ENCODE data around the gene STAP1. TPM values are rescaled to one million over a fixed set of nuclear protein-coding genes. Genes with fewer than 3 reads are reported as not detected.
"Not testable (repeated sequence)": the region's sequence is repeated elsewhere in the genome, so short reads cannot be mapped to it uniquely, and the experiment has no call there.

Gene STAP1
- total RNA-seq, 1 experiment from 2014 or later = not detected

GRCh38 chr4:67550857-67551256 lies 7.7 kb upstream of the STAP1 start:
- in situ Hi-C loops (cut with HindIII; ENCODE audit: low pct_unique_long_range_greater_than_20kb, low sequenced_read_pairs) = no loop called here
- DNase-seq (ENCODE audit: low read depth, low spot score) = no peak

DNA sequence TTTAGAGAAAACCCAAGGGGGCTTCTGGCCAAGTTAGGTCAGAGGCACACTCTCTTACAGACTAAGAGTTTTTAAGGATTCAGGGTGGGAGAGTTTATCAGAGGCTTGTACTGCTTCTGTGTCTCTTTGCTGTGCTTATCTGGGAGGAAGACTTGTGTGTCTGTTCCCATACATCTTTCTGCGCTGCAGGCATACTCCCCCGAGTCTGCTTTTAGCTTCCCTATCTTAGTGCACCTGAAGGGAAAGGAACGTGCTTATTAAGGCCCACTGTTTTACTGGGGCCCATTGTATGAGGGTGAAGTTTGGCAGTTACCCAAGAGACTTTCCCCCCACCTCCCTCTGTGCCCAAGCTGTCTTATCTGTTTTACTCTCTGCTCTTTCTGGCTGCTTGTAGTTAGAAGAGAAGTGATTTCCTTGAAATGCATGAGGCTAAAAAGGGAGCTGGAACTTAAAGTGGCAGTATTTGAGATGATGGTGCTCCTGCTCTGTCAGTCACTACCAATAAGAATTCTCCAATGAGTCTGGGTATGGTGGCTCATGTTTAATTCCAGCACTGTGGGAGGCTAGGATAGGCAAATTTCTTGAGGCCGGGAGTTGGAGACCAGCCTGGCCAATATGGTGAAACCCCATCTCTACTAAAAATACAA lies 6.3 kb upstream of the STAP1 start:
- in situ Hi-C loops (cut with HindIII; ENCODE audit: low pct_unique_long_range_greater_than_20kb, low sequenced_read_pairs); DNase-seq (ENCODE audit: low read depth, low spot score): not testable (repeated sequence)

GRCh38 chr4:67554096-67554495 lies 4.4 kb upstream of the STAP1 start:
- in situ Hi-C loops (cut with HindIII; ENCODE audit: low pct_unique_long_range_greater_than_20kb, low sequenced_read_pairs) = no loop called here
- no peak for DNase-seq (ENCODE audit: low read depth, low spot score)

DNA sequence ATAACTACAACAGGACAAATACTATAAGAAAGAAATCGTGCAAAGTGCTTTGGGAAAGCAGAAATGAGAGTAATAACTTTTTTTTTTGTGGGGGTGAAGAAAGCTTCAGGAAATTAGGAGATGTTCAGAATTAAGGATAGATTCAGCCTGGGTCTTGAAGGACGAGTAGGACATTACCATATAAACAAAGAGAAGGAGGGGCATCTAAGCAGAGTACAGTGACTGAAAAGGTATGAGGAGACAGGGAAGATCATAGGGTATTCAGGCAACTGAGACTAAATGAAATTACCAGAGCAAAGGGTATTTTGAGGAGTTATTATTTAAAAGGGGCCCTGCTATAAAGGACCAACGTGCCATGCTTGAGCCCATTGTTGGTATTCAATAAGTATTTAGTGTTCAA lies 3.1 kb upstream of the STAP1 start:
- DNase-seq (ENCODE audit: low read depth, low spot score) = no peak
- in situ Hi-C loops (cut with HindIII; ENCODE audit: low pct_unique_long_range_greater_than_20kb, low sequenced_read_pairs) = no loop called here

GRCh38 chr4:67556436-67556835 lies 2.1 kb upstream of the STAP1 start:
- in situ Hi-C loops (cut with HindIII; ENCODE audit: low pct_unique_long_range_greater_than_20kb, low sequenced_read_pairs) = no loop called here

GRCh38 chr4:67565284-67565683 lies 6.8 kb downstream of the STAP1 start:
- no peak for DNase-seq (ENCODE audit: low read depth, low spot score)
- in situ Hi-C loops (cut with HindIII; ENCODE audit: low pct_unique_long_range_greater_than_20kb, low sequenced_read_pairs) = no loop called here

More at GRCh38 chr4:67556436-67556835, 2.1 kb upstream of the STAP1 start:
- DNase-seq (ENCODE audit: low read depth, low spot score) = no peak

DNA sequence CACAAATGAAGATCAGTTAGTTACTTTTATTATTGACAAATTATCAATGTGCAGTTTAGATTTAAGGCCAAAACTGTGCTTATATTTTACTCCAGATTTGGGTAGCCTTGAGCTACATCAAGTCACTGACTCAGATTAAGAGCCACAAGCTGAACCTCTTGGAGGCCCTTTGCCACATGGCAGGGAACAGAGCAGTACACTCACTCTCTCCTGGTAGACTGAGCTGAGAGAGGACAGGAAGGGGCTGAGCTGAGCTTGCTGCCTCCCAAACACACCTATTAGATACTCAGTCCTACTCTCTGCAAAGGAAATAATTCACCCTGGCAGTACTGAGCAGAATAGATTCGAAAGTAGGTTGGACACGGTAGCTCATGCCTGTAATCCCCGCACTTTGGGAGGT lies 7.8 kb downstream of the STAP1 start:
- no peak for DNase-seq (ENCODE audit: low read depth, low spot score)
- in situ Hi-C loops (cut with HindIII; ENCODE audit: low pct_unique_long_range_greater_than_20kb, low sequenced_read_pairs) = no loop called here

- no peak for DNase-seq (ENCODE audit: low read depth, low spot score)
- in situ Hi-C loops (cut with HindIII; ENCODE audit: low pct_unique_long_range_greater_than_20kb, low sequenced_read_pairs) = no loop called here
Measured at GRCh38 chr4:67568820-67569219, 10.3 kb downstream of the STAP1 start.

DNA sequence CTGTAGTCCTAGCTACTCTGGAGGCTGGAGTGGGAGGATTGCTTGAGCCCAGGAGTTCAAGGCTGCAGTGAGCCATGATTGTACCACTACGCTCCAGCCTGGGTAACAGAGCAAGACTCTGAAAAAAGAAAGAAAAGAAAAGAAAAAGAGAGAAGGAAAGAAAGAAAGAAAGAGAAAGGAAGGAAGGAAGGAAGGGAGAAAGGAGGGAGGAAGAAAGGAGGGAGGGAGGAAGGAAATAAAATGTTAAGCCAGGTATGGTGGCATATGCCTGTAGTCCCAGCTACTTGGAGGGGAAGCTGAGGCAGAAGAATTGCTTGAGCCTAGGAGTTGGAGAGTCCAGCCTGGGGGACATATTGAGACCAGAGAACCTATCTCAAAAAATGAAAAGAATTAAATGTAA lies 12.0 kb downstream of the STAP1 start:
- DNase-seq (ENCODE audit: low read depth, low spot score) = no peak
- in situ Hi-C loops (cut with HindIII; ENCODE audit: low pct_unique_long_range_greater_than_20kb, low sequenced_read_pairs) = no loop called here

- no peak for DNase-seq (ENCODE audit: low read depth, low spot score)
- in situ Hi-C loops (cut with HindIII; ENCODE audit: low pct_unique_long_range_greater_than_20kb, low sequenced_read_pairs) = no loop called here
Measured at GRCh38 chr4:67571975-67572374, 13.4 kb downstream of the STAP1 start.

DNA sequence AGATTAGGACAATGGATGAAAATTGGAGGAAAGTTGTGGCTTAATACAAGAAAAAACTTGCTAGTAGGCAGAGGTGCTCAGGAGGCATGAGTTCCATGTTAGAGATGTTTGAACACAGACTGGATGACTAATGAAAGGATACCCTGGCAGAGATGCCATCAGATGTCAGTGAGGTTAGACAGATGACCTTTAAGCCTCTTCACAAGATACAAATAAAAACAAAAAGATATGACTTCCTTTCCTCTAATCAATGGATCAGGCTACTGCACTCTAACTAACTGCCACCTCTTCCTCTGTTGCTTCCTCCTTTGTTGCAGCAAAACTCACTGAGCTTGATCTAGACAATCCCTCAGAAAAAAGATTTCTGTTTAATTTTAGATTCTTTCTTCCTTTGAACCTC lies 14.7 kb downstream of the STAP1 start:
- no peak for DNase-seq (ENCODE audit: low read depth, low spot score)
- in situ Hi-C loops (cut with HindIII; ENCODE audit: low pct_unique_long_range_greater_than_20kb, low sequenced_read_pairs) = no loop called here

DNA sequence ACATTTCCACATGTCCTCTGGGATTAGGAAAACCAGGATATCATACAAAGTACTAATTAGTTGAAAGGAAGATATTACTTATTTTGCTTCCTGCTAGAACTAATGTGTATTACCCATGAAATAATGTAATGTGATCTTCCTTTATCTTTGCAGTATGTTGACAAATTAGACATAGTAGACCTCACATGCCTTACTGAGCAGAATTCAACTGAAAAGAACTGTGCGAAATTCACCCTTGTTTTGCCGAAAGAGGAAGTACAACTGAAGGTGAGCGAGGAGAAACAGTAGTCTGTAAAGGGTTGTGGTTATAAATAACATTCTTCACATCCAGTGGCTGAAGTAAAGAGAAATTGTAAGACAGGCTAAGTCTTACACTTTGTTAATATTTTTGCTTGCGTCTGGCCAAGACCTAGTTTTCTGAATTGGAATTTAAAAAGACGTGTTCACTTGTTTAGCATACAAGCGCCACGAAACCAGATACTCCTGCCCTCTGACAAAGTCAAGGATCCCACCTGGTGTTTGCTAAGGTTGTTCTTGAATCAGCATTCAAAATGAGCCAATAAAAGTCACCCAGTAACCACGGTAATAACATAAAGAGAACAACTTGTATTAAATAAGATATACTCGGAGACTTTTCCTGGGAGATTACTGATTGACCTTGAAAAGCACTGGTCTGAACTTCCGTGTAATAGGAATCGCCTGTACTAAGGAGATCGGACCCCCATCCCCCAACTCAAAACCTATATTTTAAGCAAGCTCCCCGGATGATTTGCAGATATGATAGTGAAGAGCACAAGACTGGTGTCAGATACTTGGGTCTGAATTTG lies 16.9 kb downstream of the STAP1 start:
- in situ Hi-C loops (cut with HindIII; ENCODE audit: low pct_unique_long_range_greater_than_20kb, low sequenced_read_pairs) = no loop called here
- no peak for DNase-seq (ENCODE audit: low read depth, low spot score)

GRCh38 chr4:67576059-67576466 lies 17.5 kb downstream of the STAP1 start:
- in situ Hi-C loops (cut with HindIII; ENCODE audit: low pct_unique_long_range_greater_than_20kb, low sequenced_read_pairs) = no loop called here
- DNase-seq (ENCODE audit: low read depth, low spot score) = no peak

DNA sequence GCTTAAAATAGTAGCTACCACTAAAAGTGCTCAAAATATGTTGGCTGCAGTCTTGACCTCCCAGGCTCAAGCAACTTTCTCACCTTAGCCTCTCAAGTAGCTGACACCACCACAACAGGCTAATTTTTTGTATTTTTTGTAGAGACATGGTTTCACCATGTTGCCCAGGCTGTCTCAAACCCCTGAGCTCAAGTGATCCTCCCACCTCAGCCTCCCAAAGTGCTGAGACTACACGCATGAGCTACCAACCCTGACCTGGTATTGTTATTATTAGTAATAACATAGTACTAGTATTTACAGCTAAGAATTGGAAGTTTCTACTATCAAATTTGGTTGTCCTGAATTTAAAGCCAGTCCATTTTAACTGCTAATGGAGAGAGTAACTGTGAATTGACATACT lies 18.0 kb downstream of the STAP1 start:
- in situ Hi-C loops (cut with HindIII; ENCODE audit: low pct_unique_long_range_greater_than_20kb, low sequenced_read_pairs) = no loop called here
- no peak for DNase-seq (ENCODE audit: low read depth, low spot score)

GRCh38 chr4:67580577-67580976 lies 22.1 kb downstream of the STAP1 start:
- no peak for DNase-seq (ENCODE audit: low read depth, low spot score)
- in situ Hi-C loops (cut with HindIII; ENCODE audit: low pct_unique_long_range_greater_than_20kb, low sequenced_read_pairs) = no loop called here

- in situ Hi-C loops (cut with HindIII; ENCODE audit: low pct_unique_long_range_greater_than_20kb, low sequenced_read_pairs) = no loop called here
- no peak for DNase-seq (ENCODE audit: low read depth, low spot score)
Measured at GRCh38 chr4:67581208-67581857, 22.8 kb downstream of the STAP1 start.

- DNase-seq (ENCODE audit: low read depth, low spot score) = no peak
- in situ Hi-C loops (cut with HindIII; ENCODE audit: low pct_unique_long_range_greater_than_20kb, low sequenced_read_pairs) = no loop called here
Measured at GRCh38 chr4:67581913-67582312, 23.4 kb downstream of the STAP1 start.

DNA sequence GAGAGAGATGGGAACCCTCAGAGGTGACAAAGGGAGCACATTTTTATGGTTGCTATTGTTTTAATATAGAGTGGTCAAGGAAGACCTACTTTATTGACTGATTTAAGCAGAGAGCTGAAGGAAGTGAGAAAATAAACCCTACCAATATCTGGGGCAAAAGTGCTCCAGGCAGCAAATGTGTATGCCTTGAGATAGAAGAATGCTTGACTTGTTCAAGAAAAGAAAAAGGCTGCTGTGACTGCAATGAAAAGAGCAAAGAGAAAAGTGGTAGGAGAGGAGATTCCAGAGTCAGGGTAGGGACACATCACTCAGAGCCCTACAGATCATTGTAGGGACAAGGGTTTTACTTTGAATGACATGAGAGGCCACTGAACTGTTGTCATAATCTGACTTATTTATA lies 26.0 kb downstream of the STAP1 start:
- in situ Hi-C loops (cut with HindIII; ENCODE audit: low pct_unique_long_range_greater_than_20kb, low sequenced_read_pairs) = no loop called here
- DNase-seq (ENCODE audit: low read depth, low spot score) = peak; percentile 58

- in situ Hi-C loops (cut with HindIII; ENCODE audit: low pct_unique_long_range_greater_than_20kb, low sequenced_read_pairs) = no loop called here
- DNase-seq (ENCODE audit: low read depth, low spot score) = no peak
Measured at GRCh38 chr4:67587156-67587555, 28.6 kb downstream of the STAP1 start.

Measured in SK-MEL-5 (cell line).